K562 (cell line): ENCODE measurements around the gene CFAP410. TPM values are rescaled to one million over a fixed set of nuclear protein-coding genes. Genes with fewer than 3 reads are reported as not detected.

Source experiments
- ATAC-seq: fragments of 200-7000 bp; cut with Tn5 transposase; 3 replicates; pipeline ENCODE4 v1.9.1; 2020; ENCODE audit warnings: moderate library complexity
- BruUV-seq: library from RNA; stranded (reverse); fragments of 400-500 nt; replicated peaks from 2 replicates; lab custom pipeline; 2021; lab: Mats Ljungman, UMichigan
- CTCF ChIA-PET: fragments of 300-600 bp; formaldehyde crosslinking; extraction: SDS; loops from one replicate; lab custom pipeline; 2021; ENCODE audit warnings: low intra/inter-chr PET ratio; lab: Yijun Ruan, JAX
- POLR2A ChIA-PET: fragments of 300-600, 350-650 bp; sonication (Branson Sonifier 250); formaldehyde crosslinking; extraction: SDS; loops from one replicate; lab custom pipeline; 2021; ENCODE audit warnings: antibody characterized with exemption, inconsistent platforms; lab: Yijun Ruan, JAX
- DNase-seq, 4 experiments: peaks; one replicate each; pipeline versions ENCODE4 v3.0.0 to v3.0.0-alpha.2; 2011 to 2018; ENCODE audit warnings: low spot score in 3 of 4, mixed read lengths in 3 of 4; ENCODE audit errors: extremely low read depth in 1 of 4
- FAIRE-seq: peaks from 2 replicates; lab custom pipeline; 2011; peaks lifted over from hg19 to GRCh38; lab: Jason Lieb, UNC
- H2AFZ ChIP-seq: 2 replicates; pipeline ENCODE4 v1.6.0; 2011; ENCODE audit warnings: low read depth, low read length, control low read depth, inconsistent platforms
- H3K27ac ChIP-seq: fragments of 200-600 bp; 3 replicates; pipeline ENCODE4 v1.8.0; 2011; ENCODE audit warnings: low read depth, mild to moderate bottlenecking, control low read depth, inconsistent platforms, low read length, moderate library complexity, mixed read lengths; ENCODE audit errors: extremely low read depth
- H3K27me3 ChIP-seq, 2 experiments: fragments of 300-600 bp in 1 of 2; 2 replicates in 1 of 2; 3 replicates in 1 of 2; pipeline versions ENCODE4 v1.6.0 to v1.8.0; 2011; ENCODE audit warnings: inconsistent platforms in 2 of 2, low read length in 2 of 2, mild to moderate bottlenecking in 1 of 2, mixed read lengths in 1 of 2, moderate library complexity in 1 of 2; ENCODE audit not compliant: control insufficient read depth in 2 of 2, insufficient read depth in 2 of 2
- H3K36me3 ChIP-seq: fragments of 300-600 bp; 3 replicates; pipeline ENCODE4 v1.8.0; 2011; ENCODE audit warnings: mild to moderate bottlenecking, low read length, inconsistent platforms; ENCODE audit not compliant: control insufficient read depth, insufficient read depth
- H3K4me1 ChIP-seq, 2 experiments: fragments of 200-600 bp in 1 of 2; replicated peaks in 1 of 2; 2 replicates in 1 of 2; 3 replicates in 1 of 2; pipeline versions ENCODE4 v1.5.1 to v1.8.0; 2011; ENCODE audit warnings: inconsistent platforms in 2 of 2, low read length in 2 of 2, mild to moderate bottlenecking in 1 of 2, mixed read lengths in 1 of 2, moderate library complexity in 1 of 2; ENCODE audit not compliant: control insufficient read depth in 2 of 2, insufficient read depth in 2 of 2
- H3K4me2 ChIP-seq: 2 replicates; pipeline ENCODE4 v1.6.1; 2011; ENCODE audit warnings: low read length, control low read depth, inconsistent platforms, mixed read lengths; ENCODE audit not compliant: insufficient read depth
- H3K4me3 ChIP-seq: fragments of 200-600 bp; sonication (generic), shearing (Covaris generic); 2 replicates; pipeline ENCODE4 v1.5.1; 2016; ENCODE audit warnings: control low read depth, inconsistent platforms
- H3K79me2 ChIP-seq: fragments of 200-600 bp; 3 replicates; pipeline ENCODE4 v1.8.0; 2011; ENCODE audit warnings: low read length, inconsistent platforms; ENCODE audit not compliant: control insufficient read depth, insufficient read depth
- H3K9ac ChIP-seq, 2 experiments: 2 replicates each; pipeline versions ENCODE4 v1.6.0 to v1.6.1; 2011; ENCODE audit warnings: low read depth in 2 of 2, low read length in 2 of 2, control low read depth in 1 of 2, inconsistent platforms in 1 of 2, mild to moderate bottlenecking in 1 of 2, mixed read lengths in 1 of 2; ENCODE audit not compliant: insufficient read depth in 1 of 2
- H3K9me1 ChIP-seq: one replicate; pipeline ENCODE4 v1.6.0; 2011; ENCODE audit warnings: inconsistent platforms, mild to moderate bottlenecking, low read length, moderate library complexity; ENCODE audit not compliant: control insufficient read depth, insufficient read depth
- H3K9me3 ChIP-seq: replicated peaks from 2 replicates; pipeline ENCODE4 v1.5.1; 2011; ENCODE audit warnings: low read depth, low read length, inconsistent platforms; ENCODE audit not compliant: control insufficient read depth, insufficient read depth
- H4K20me1 ChIP-seq: replicated peaks from 2 replicates; pipeline ENCODE4 v1.6.1; 2011; ENCODE audit warnings: low read length, inconsistent platforms, mixed read lengths; ENCODE audit not compliant: control insufficient read depth, insufficient read depth
- ATF7 ChIP-seq: fragments of 450-650 bp; IDR thresholded peaks from 2 replicates; pipeline ENCODE4 v1.7.1; 2014; ENCODE audit warnings: mild to moderate bottlenecking, moderate library complexity
- GATAD2A ChIP-seq: fragments of 450-650 bp; IDR thresholded peaks from 2 replicates; pipeline ENCODE4 v1.6.1; 2017
- IRF1 ChIP-seq: sonication (generic); formaldehyde crosslinking; IDR thresholded peaks from 2 replicates; pipeline ENCODE4 v1.8.0; 2022; ENCODE audit warnings: missing genetic modification reagents, mild to moderate bottlenecking, borderline replicate concordance
- MBD1 ChIP-seq: fragments of 250-450 bp; sonication (Bioruptor Pico); IDR thresholded peaks from 2 replicates; pipeline ENCODE4 v1.8.0; 2022; ENCODE audit warnings: inconsistent platforms
- RBM39 ChIP-seq: fragments of 200-400 bp; formaldehyde crosslinking; optimal IDR thresholded peaks from 2 replicates; pipeline ENCODE3; 2018; ENCODE audit warnings: low read depth, low read length
- STAT5A ChIP-seq: IDR thresholded peaks from 2 replicates; pipeline ENCODE4 v1.6.1; 2012; ENCODE audit warnings: low read length, inconsistent platforms, borderline replicate concordance
- ZZZ3 ChIP-seq: fragments of 450-650 bp; IDR thresholded peaks from 2 replicates; pipeline ENCODE4 v1.6.1; 2016; ENCODE audit warnings: antibody characterized with exemption, mild to moderate bottlenecking, moderate library complexity
- WGBS: fragments of 100-300 bp; shearing (Covaris generic); methylation state at CpG from one replicate; pipeline ENCODE4 v1.1.6; 2016; ENCODE audit warnings: low coverage, mixed read lengths; ENCODE audit not compliant: insufficient coverage; ENCODE audit errors: missing lambda C conversion rate; 5-methylcytosine and 5-hydroxymethylcytosine counted together
- in situ Hi-C: fragments of 300-500 bp; cut with MboI; formaldehyde crosslinking; loops from 4 replicates; pipeline ENCODE4 v1.15.0; 2018; ENCODE audit warnings: inconsistent platforms, mixed read lengths
- intact Hi-C: fragments of 100-400 bp; cut with micrococcal nuclease; formaldehyde crosslinking; loops from 2 replicates; pipeline ENCODE4 v1.14.2; 2022
- polyA plus RNA-seq, 8 experiments: library from polyadenylated mRNA; depleted of rRNA in 4 of 8; stranded (reverse) in 5 of 8; unstranded in 3 of 8; fragments of >200 nt; fragmentation: Nextera tagmentation in 2 of 8; fragmentation: Illumina TruSeq in 1 of 8; extraction: Ambion mirVana in 2 of 8; extraction: Trizol in 1 of 8; gene quantifications; 2 replicates each; pipeline versions ENCODE4 v1.2.1 to v1.2.3, GENCODE V29; 2011 to 2014; ENCODE audit warnings: inconsistent platforms in 1 of 8, missing spikeins in 1 of 8
- total RNA-seq, 7 experiments: library from RNA; depleted of rRNA in 6 of 7; stranded (reverse); fragments of >200 nt in 6 of 7; fragmentation: Illumina TruSeq in 2 of 7; extraction: Trizol in 2 of 7; gene quantifications; 2 replicates each; pipeline versions ENCODE4 v1.2.1 to v1.2.3, GENCODE V29; 2011 to 2021; ENCODE audit warnings: low replicate concordance in 1 of 7

CFAP410 gene
- total and polyA plus RNA-seq, 9 of the 15 experiments (the other 6 are each of a cell fraction or from before 2014, with no cell fraction given): 0.07 to 17.3 (median 2.3) TPM

GRCh38 chr21:44315691-44316203, 23.4 kb downstream of the CFAP410 start:
- H3K27ac ChIP-seq: no peak overlapping the region
- no peaks in the 10 kb centered on the region for H3K9me3 ChIP-seq
- H2AFZ ChIP-seq: no peak overlapping the region
- ChIA-PET POLR2A (interaction anchor here (0.8 to 1.7 kb wide), 2 partner anchors 12 to 22 kb away, joined by 3 to 8 read pairs; no protein-coding TSS in a partner anchor), CTCF (no interaction called here)
- H3K4me2 ChIP-seq: no peak overlapping the region
- DNase-seq (no peak), FAIRE-seq (no peak), ATAC-seq (no peak)
- no peaks in the 10 kb centered on the region for H3K27me3 ChIP-seq
- H3K4me1 ChIP-seq: peaks cover 0 to 29% of the 10 kb centered on the region in 2 experiments; a peak in 1 of 5 replicates
- no peak overlapping the region; a peak in 1 of 4 replicates for H3K9ac ChIP-seq
- no TSS peak for BruUV-seq
- TF ChIP-seq IRF1 (CRISPR knock-in tag): no peak
- TF ChIP-seq RBM39: no peak
- TF ChIP-seq STAT5A: no peak
- no peak for TF ChIP-seq MBD1 (CRISPR knock-in tag)
- TF ChIP-seq ZZZ3: no peak
- no peak for TF ChIP-seq GATAD2A
- no peak for TF ChIP-seq ATF7
- in situ Hi-C loops: no loop called here
- WGBS: 88% methylated on average over 13 of the region's 16 CpGs
- H3K79me2 ChIP-seq: no peaks in the 10 kb centered on the region
- H4K20me1 ChIP-seq: no peaks in the 10 kb centered on the region
- H3K36me3 ChIP-seq: peaks cover 80% of the 10 kb centered on the region; the same call in 2 of the 3 replicates
- intact Hi-C loops: no loop called here
- H3K4me3 ChIP-seq: no peak overlapping the region
- no peaks in the 10 kb centered on the region for H3K9me1 ChIP-seq
